Endometrial microvascular endothelial cells (primary cell): ENCODE data around the gene CD27. TPM values are rescaled to one million over a fixed set of nuclear protein-coding genes. Genes with fewer than 3 reads are reported as not detected.
"Not testable (repeated sequence)": the region's sequence is repeated elsewhere in the genome, so short reads cannot be mapped to it uniquely, and the experiment has no call there.

ENCODE experiments used
- in situ Hi-C: cut with HindIII; loops from 2 replicates; pipeline ENCODE4 v1.10.0; 2017; ENCODE audit warnings: low sequenced_read_pairs, low pct_unique_long_range_greater_than_20kb; ENCODE audit errors: inconsistent ontology term
- total RNA-seq: library from RNA; depleted of rRNA; stranded (reverse); fragments of >200 nt; gene quantifications from one replicate; pipeline ENCODE4 v1.2.3, GENCODE V29; 2015; ENCODE audit errors: inconsistent ontology term

The CD27 gene
- total RNA-seq, 1 donor from 2014 or later = not detected

DNA sequence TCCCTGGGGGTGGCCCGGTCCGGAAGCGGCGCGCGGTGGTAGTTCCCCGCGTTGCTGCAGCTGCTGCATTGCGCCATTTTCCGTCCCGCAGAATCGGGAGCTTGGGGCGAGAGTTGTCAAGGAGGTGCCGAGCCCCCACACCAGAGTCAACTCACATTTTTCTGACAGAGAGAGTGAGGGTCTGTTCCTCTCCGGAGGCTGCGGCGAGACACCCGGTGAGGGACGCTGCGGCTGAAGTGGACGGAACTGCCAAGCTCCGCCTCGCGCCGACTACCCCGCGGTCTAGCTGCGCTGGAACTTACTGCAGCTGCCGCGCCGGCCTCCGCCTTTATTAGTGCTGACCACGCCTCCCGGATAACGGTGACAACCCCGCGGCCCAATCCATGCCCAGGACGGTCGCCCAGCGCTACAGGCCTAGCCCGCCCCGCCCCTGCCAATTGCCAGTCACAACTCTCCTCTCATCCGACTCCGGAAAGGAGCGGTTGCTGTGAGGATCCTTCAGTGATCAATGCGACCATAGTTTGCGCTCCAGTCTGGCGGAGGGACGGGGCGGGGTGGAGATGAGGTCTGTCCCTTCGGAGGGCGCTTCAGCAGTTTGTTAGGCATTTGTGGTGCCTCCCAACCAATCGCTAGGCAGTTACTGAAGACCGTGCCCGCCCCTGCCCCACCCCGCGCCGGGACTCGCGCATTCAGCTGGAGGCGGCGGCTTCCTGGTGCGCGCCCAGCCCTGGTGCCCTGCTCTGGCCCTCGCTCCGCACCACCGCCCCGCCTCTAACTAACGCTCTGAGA lies 25.8 kb downstream of the CD27 start, which contains the start of gene VAMP1:
TSS of gene VAMP1 (minus strand) at position 303 of the 789 bp plus-strand sequence. CDS start at position 157, 146 bp downstream.
- in situ Hi-C loops = no loop called here

DNA sequence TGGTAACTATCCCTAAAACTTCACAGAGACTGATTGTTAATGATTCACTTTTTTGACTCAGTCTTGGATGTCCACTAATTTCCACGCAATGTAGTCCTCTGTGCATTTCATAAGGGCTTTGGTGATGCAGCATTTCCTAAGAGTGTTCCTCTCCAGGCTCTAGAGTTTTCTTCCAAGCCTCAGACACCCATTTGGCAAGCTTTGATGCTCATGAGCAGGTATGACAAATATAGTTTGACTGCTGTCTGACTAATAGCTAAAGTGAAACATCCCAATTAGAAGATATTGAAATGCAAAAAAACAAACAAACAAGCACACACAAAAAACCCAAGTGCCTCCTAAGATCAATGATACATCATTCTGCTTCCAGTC lies 27.2 kb downstream of the CD27 start:
- in situ Hi-C loops = no loop called here

DNA sequence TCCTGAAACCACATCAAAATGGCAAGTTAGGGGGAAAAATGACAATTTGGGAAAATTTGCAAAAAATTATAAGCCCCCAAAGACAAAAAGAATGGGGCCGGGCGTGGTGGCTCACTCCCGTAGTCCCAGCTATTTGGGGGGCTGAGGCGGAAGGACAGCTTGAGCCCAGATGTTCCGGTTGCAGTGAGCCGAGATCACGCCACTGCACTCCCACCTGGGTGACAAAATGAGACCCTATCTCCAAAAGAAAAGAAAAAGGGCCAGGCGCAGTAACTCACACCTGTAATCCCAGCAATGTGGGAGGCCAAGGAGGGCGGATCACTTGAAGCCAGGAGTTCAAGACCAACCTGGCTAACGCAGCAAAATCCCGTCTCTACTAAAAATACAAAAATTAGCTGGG lies 27.7 kb downstream of the CD27 start:
- in situ Hi-C loops = no loop called here

DNA sequence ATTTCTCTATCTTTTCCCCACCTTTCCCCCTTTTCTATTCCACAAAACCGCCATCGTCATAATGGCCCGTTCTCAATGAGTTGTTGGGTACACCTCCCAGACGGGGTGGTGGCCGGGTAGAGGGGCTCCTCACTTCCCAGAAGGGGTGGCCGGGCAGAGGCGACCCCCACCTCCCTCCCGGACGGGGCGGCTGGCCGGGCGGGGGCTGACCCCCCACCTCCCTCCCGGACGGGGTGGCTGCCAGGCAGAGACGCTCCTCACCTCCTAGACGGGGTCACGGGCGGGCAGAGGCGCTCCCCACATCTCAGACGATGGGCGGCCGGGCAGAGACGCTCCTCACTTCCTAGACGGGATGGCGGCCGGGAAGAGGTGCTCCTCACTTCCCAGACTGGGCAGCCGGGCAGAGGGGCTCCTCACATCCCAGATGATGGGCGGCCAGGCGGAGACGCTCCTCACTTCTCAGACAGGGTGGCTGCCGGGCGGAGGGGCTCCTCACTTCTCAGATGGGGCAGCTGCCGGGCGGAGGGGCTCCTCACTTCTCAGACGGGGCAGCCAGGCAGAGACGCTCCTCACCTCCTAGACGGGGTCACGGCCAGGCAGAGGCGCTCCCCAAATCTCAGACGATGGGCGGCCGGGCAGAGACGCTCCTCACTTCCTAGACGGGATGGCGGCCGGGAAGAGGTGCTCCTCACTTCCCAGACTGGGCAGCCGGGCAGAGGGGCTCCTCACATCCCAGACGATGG lies 30.6 kb downstream of the CD27 start:
- in situ Hi-C loops = not testable (repeated sequence)

DNA sequence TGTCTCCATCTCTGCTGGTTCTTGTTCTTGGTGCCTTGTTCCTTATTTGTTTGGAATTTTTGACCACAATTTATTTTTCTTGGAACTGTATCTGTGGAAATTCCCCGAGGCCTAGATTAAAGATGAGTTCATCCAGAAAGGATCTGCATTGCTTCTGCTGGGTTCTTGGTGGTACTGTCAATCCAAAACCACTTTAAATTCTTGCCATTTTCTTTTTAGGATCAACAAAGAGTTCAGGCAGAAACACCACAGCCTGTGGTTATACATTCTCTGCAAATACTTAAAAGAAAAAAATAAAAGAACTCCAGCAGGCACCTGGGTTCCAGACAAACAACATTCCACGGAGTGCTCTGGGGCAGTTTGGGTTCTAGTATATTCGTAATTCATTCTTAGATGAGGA lies 31.7 kb downstream of the CD27 start:
- in situ Hi-C loops = no loop called here

DNA sequence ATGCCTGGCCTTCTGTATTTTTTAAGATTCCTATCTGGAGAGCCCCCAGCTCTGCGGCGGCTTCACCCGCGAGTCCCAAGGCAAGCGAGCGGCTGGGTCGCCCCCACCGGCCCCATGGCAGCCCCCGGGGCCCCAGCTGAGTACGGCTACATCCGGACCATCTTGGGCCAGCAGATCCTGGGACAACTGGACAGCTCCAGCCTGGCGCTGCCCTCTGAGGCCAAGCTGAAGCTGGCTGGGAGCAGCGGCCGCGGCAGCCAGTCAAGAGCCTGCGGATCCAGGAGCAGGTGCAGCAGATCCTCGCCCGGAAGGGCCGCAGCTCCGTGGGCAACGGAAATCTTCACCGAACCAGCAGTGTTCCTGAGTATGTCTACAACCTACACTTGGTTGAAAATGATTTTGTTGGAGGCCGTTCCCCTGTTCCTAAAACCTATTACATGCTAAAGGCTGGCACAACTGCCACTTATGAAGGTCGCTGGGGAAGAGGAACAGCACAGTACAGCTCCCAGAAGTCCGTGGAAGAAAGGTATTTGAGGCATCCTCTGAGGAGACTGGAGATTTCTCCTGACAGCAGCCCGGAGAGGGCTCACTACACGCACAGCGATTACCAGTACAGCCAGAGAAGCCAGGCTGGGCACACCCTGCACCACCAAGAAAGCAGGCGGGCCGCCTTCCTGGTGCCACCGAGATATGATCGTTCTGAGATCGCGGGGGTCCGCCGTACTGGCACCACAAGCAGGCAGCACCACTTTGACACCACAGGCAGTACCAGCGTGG lies 33.0 kb downstream of the CD27 start:
- in situ Hi-C loops = not testable (repeated sequence)

DNA sequence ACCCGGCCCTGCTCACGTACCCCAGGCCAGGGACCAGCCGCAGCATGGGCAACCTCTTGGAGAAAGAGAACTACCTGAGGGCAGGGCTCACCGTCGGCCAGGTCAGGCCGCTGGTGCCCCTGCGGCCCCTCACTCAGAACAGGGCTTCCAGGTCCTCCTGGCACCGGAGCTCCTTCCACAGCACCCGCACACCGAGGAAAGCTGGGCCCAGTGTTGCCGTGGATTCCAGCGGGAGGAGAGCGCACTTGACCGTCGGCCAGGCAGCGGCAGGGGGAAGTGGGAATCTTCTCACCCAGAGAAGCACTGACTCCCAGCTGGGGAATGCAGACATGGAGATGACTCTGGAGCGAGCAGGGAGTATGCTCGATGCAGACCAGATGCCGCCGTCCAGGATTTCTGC lies 33.7 kb downstream of the CD27 start:
- in situ Hi-C loops = no loop called here

DNA sequence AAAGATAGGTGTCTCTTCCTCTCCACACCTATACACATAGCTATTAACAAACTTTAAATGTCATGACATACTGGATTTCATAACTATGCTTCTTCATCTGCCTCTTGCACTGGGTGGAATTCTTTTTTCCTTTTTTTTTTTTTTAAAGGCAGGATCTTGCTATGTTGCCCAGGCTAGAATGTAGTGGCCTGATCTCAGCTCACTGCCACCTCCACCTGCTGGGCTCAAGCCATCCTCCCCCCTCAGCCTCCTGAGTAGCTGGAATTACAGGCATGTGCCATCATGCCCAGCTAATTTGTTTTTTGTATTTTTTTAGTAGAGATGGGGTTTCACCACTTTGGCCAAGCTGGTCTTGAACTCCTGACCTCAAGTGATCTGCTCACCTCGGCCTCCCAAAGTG lies 43.5 kb downstream of the CD27 start:
- in situ Hi-C loops = no loop called here

DNA sequence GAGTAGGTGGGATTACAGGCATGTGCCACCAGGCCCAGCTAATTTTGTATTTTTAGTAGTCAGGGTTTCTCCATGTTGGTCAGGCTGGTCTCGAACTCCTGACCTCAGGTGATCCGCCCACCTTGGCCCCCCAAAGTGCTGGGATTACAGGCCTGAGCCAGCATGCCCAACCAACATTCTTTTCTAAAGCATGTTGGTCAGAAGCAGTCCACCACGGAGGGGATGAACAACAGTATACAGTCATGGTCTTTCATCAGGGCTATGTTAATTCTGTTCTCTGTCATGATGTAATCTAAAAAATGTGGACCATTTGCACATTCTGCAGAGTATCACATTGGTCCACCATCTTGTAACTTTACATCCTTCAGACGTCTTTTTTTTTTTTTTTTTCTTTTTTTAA lies 44.7 kb downstream of the CD27 start:
- in situ Hi-C loops = no loop called here

DNA sequence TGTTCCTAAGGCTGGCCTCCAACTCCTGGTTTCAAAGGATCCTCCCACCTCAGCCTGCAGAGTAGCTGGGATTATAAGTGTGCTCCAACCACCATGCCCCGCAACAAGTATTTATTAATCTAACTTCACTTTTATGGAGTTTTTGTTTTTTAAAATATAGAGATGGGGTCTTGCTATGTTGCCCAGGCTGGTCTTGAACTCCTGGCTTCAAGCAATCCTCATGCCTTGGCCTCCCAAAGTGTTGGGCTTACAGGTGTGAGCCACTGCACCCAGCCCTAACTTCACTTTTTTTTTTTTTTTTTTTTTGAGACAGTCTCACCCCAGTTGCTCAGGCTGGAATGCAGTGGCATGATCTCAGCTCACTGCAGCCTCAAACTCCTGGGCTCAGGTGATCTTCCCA lies 45.9 kb downstream of the CD27 start:
- in situ Hi-C loops = not testable (repeated sequence)

DNA sequence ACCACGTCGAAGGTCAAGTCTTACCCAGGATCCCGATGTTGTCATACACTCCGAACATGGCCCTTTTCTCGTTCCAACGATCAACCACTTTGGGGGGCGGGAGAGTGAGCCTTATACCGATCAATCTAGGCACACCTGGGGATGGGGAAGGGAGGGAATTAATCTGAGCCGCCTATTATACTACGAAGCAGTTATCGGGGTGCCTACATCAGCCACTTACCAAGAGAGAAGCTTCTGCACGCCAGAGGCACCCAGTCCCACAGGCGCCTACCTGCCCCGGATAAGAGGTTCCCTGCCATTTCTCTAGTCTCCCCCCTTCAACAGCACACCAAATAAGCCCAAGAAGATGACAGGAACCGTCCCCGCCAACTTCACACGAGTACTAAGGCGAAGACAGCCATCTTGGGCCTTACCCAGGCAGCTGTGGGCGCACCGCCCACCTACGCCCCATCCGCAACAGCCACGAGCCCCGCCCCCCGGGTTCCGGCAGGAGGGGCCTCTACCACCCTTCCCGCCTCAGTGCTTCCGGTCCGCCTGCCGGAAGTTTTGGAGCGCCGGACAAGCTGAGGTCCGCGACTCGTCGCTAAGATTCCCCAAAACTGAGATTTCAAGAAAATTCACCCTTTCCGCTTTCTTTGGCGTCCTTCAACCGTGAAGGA lies 48.2 kb downstream of the CD27 start, which contains the start of gene MRPL51:
TSS of gene MRPL51 (minus strand) at position 425 of the 659 bp plus-strand sequence. CDS start at position 299, 126 bp downstream.
- in situ Hi-C loops = no loop called here

DNA sequence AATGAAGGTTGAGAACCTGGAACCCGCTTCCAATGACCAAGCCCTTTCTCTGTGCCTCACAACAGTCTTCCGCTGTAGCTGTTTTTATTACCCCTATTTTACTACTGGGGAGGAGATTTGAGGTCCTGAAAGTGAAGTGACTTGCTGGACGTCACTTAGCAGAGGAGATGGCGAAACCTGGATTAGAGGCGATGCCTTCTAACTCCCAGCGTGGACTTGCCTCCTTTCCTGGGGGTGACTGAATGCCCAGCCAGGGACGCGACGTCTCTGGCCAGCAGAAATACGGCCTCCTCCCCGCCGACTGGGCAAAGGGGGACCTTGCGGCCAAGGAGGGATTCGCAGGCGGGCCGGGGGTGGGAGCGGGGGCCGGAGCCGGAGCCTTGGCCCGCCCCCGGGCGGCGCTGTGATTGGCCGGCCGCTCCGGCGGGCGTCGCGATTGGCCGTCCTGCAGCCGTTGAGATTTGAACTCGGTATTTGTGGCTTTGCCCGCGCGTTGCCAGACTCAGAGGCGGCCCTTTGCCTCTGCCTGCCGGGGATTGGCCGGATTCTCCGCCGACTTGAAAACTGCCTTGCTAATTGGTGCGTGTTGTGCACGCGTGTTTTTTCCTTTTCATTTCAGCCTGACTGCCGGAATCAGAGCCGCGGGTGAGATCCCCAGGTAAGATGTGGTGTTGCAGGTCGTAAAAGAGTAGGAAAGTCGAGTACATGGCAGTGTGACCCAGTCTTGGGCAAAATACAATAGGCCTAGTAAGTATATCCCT lies 48.9 kb downstream of the CD27 start, which contains the start of gene NCAPD2:
TSS of gene NCAPD2 (plus strand) at position 606 of the 761 bp plus-strand sequence. CDS start 997 bp downstream, outside the sequence.
- in situ Hi-C loops = no loop called here

DNA sequence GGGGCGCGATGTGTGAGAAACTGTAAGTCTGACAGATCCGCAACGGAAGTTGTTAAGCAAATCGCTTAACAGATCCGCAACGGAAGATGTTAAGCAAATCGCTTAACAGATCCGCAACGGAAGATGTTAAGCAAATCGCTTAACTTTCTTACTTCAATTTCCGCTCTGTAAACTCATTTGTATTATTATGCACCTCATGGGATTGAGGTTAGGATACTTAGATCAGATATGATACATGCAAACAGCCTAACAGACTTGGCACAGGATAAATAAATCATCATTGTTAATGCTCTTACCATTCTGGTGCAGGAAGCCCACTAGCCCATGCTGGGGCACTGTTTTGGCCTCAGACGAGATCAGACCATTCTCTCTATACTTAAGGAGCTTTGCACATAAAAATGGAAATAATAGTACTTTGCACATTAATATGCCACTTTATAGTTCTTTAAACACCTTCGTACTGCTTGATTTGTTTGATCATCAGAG lies 49.5 kb downstream of the CD27 start:
- in situ Hi-C loops = no loop called here

DNA sequence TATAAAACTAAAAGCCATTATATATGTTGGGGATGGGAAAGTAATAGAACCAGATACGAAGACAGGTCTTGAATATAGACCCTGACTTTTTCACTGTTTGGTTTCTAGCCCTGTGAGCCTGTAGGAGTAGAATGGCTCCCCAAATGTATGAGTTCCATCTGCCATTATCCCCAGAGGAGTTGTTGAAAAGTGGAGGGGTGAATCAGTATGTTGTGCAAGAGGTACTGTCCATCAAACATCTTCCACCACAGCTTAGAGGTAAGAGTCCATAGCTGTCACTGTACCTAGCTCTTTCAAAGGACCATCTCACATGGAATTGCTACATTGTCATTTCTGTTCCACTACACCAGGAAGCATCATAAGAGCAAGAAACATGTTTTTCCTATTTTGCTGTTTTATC lies 50.2 kb downstream of the CD27 start:
- in situ Hi-C loops = no loop called here

DNA sequence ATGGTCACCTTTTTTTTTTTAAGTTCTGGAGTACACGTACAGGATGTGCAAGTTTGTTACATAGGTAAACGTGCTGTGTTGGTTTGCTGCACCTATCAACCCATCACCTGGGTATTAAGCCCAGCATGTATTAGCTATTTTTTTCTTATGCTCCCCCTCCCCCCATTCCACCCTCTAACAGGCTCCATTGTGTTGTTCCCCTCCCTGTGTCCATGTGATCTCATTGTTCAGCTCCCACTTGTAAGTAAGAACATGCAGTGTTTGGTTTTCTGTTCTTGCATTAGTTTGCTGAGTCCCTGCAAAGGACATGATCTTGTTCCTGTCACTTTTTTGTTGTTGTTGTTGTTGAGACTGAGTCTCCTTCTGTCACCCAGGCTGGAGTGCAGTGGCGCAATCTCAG lies 52.5 kb downstream of the CD27 start:
- in situ Hi-C loops = not testable (repeated sequence)

DNA sequence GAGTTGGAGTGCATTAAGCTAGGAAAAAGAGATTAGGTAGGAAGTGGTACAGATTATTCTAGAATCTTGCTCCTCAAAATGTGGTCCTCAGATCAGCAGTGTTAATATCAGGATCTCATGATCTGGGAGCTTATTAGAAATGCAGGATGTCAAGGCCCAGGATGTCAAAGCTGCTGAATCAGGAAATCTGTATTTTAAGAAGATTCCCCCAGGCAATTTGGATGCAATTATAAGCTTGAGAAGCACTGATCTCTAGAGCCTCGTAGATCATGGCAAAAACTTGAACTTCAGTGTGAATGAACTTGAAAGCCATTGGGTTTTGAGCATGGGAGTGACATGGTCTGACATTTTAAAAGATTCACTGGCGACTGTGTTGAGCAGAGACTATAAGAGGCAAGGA lies 55.7 kb downstream of the CD27 start:
- in situ Hi-C loops = no loop called here
